RCC 7860 (cell line): ENCODE measurements around the gene A4GNT.
"Not testable (repeated sequence)": the region's sequence is repeated elsewhere in the genome, so short reads cannot be mapped to it uniquely, and the experiment has no call there.

Experiments
- DNase-seq: peaks from one replicate; pipeline ENCODE4 v3.0.0-alpha.2; 2015; ENCODE audit warnings: low spot score
- FAIRE-seq: peaks from 2 replicates; lab custom pipeline; 2012; peaks lifted over from hg19 to GRCh38; lab: Jason Lieb, UNC

Gene A4GNT

GRCh38 chr3:138119423-138119766 lies 12.8 kb downstream of the A4GNT start:
- no peak for FAIRE-seq
- DNase-seq = no peak

- peak; percentile 40 for FAIRE-seq
- DNase-seq = peak; percentile 58
Measured at GRCh38 chr3:138118612-138119422, 13.4 kb downstream of the A4GNT start.

GRCh38 chr3:138114988-138115971 lies 16.9 kb downstream of the A4GNT start, which contains the start of gene DZIP1L:
Gene DZIP1L (minus strand): TSS chr3:138115608. CDS start chr3:138103971, 11,637 bp downstream.
- FAIRE-seq = no peak
- peak; percentile 68 for DNase-seq

GRCh38 chr3:138114431-138114918 lies 17.7 kb downstream of the A4GNT start:
- FAIRE-seq (no peak), DNase-seq (peak; percentile 64)

DNA sequence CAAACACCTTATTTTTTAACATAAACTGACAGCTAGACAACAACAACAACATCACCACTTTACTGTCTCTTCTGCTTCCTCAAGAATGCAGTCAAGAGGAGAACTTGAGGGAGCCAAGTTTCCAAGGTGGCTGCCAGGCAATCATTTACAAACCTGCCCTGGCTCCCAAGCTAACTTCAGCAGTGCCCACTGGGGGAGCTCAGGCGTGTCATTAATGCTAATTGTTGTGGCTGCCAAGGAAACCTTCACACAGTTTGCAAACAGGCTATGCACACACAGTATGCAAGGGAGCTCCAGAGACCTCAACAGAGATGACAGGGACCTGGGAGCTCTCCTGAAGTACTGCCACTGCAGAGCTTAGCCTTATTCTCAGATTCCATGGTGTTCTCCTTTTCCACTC lies 18.9 kb downstream of the A4GNT start:
- FAIRE-seq = peak; percentile 84

GRCh38 chr3:138112362-138112761 lies 19.8 kb downstream of the A4GNT start:
- FAIRE-seq (no peak), DNase-seq (peak; percentile 10)

More for the DNA sequence above, 18.9 kb downstream of the A4GNT start:
- peak; percentile 85 for DNase-seq

- DNase-seq (no peak), FAIRE-seq (no peak)
Measured at GRCh38 chr3:138105598-138105997, 26.6 kb downstream of the A4GNT start.

DNA sequence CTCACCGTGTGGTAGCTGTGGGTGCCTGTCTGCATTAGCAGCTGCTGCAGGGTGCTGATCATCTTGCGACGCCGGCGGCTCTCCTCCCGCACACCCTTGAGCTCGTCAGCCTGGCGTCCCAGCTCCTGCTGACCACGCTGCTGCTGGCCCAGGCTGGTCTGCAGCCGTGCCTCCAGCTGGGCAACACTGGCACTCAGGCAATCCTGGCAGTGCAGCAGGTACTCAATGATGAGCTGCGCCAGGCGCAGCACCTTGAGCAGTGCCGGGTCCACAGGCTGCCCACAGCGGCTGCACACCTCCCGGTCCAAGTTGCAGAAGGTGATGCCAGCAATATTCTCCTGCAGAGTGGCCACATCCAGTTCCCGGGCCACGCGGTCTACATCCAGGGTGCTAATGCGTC lies 28.7 kb downstream of the A4GNT start:
- FAIRE-seq (no peak), DNase-seq (no peak)

GRCh38 chr3:138101351-138101940 lies 30.7 kb downstream of the A4GNT start:
- FAIRE-seq = not testable (repeated sequence)

DNA sequence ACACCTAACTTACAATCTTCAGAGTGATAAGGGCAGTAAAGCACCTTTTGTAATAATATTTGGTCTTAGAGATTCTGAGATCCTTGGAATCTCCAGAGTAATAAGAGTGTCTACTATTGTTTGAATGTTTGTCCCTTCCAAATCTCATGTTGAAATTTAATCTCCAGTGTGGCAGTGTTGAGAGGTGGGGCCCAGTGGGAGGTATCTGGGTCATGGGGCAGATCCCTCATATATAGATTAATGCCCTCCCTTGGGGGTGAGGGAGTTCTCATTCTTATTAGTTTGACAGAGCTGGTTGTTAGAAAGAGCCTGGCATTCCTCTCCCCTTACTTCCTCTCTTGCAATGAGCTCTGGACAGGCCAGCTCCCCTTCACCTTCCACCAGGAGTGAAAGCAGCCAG lies 32.8 kb downstream of the A4GNT start:
- no peak for FAIRE-seq
- no peak for DNase-seq

More at GRCh38 chr3:138101351-138101940, 30.7 kb downstream of the A4GNT start:
- DNase-seq = not testable (repeated sequence)

- DNase-seq (no peak), FAIRE-seq (no peak)
Measured at GRCh38 chr3:138097192-138098172, 34.7 kb downstream of the A4GNT start.

DNA sequence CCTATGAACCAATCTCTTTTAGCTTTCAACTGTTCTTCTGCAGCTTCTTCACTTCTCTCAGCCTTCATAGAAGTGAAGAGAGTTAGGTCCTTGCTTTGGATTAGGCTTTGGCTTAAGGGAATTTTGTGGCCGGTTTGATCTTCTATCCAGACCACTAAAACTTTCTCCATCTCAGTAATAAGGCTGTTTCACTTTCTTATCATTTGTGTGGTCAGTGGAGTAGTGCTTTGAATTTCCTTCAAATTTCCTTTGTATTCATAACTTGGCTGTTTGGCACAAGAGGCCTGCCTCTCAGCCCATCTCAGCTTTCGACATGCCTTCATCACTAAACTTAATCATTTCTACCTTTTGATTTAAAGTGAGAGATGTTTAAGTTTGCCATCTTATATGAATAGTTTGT lies 38.5 kb downstream of the A4GNT start:
- FAIRE-seq (no peak), DNase-seq (no peak)

DNA sequence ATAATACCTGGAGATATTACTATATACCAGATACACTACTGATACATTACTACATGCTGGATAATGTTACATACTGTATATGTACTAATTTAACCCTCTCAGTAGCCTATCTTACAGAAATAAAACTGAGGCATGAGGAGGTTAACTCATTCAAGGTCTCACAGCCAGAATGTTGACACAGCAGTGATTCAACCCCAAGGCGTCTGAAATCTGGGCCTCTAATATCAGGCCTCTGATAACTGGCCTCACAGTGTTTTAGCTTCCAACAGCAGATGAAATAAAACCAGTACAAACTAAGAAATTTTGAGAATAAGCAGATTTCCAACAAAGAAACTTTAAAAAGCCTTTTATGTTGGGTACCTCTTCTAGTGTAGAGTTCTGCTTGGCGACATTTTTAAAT lies 40.2 kb downstream of the A4GNT start:
- peak; percentile 33 for FAIRE-seq
- peak; percentile 23 for DNase-seq

GRCh38 chr3:138089091-138089490 lies 43.1 kb downstream of the A4GNT start:
- DNase-seq (peak; percentile 45), FAIRE-seq (no peak)

- DNase-seq, FAIRE-seq: not testable (repeated sequence)
Measured at GRCh38 chr3:138085745-138086144, 46.4 kb downstream of the A4GNT start.

- no peak for DNase-seq
- FAIRE-seq = no peak
Measured at GRCh38 chr3:138084196-138084595, 48.0 kb downstream of the A4GNT start.

DNA sequence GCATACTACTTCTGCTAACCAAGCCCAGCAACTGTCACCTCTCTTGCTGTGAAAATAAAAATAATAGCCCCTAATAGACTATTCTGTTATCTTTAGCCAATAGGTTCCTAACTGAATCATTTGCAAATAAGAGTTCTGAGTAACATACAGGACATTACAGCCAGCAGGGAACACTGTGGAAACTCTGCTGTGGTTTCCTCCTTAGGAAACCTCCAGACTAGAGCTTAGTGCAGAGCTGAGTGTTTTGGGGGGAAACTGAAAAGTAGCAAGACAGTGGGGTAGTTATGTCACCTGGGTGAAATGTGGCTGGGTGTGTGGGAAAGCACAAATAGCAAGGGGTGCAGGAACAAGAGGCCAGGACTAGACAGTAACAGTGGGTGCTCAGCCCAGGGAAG lies 49.2 kb downstream of the A4GNT start:
- FAIRE-seq (no peak), DNase-seq (no peak)

DNA sequence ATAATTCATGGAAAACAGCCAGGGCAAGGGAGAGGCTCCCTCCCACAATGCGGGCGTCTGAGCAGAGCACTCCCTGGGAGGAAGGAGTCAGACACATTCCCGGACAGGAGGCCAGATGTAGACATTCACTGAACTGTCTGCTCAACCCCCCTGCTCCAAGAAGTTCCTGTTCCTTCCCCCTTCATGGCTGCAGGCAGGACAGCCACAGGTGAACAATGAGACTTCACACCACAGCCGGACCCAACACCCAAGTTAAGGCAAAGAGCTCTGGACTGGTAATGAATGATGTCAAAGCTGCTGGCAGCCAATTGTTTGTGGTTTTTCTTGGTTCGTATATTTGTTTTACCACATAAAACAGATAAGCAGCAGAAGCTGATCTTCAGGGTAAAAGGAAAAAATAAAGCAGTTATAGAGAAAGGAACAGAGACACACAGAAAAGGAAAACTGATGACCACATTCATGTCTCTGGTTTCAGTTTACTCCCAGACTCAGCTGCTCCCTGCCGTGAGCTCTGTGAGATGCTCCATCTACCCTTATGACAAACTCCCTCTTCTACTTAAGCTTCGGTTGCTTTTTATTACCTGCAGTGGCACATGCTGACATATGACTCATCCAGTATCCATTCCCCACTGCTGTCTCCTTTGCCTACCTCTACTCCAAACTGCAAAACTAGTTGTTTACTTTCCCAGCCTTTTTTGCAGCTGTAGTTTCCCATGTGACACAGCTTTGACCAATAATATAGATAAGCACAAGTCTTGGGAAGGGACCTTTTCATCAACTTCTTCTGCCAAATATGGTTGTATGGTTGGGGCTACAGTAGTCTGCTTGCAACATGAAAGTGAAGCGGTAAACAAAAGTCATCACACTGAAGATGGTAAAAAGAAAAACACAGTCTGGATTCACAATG lies 49.9 kb downstream of the A4GNT start:
- DNase-seq (peak; percentile 82), FAIRE-seq (peak; percentile 90)
